HG02870 (cell line): Measurements from ENCODE around the gene PPM1B.
A peak's percentile ranks its signal among the peaks of the same experiment; 100 is the strongest.
"Not testable (repeated sequence)": the region's sequence is repeated elsewhere in the genome, so short reads cannot be mapped to it uniquely, and the experiment has no call there.

Experiments
- ATAC-seq: cut with Tn5 transposase; IDR thresholded peaks from one replicate; pipeline ENCODE4 v1.9.1; 2021; ENCODE audit warnings: mild to moderate bottlenecking, moderate library complexity; ENCODE audit not compliant: unreplicated experiment

Gene PPM1B

DNA sequence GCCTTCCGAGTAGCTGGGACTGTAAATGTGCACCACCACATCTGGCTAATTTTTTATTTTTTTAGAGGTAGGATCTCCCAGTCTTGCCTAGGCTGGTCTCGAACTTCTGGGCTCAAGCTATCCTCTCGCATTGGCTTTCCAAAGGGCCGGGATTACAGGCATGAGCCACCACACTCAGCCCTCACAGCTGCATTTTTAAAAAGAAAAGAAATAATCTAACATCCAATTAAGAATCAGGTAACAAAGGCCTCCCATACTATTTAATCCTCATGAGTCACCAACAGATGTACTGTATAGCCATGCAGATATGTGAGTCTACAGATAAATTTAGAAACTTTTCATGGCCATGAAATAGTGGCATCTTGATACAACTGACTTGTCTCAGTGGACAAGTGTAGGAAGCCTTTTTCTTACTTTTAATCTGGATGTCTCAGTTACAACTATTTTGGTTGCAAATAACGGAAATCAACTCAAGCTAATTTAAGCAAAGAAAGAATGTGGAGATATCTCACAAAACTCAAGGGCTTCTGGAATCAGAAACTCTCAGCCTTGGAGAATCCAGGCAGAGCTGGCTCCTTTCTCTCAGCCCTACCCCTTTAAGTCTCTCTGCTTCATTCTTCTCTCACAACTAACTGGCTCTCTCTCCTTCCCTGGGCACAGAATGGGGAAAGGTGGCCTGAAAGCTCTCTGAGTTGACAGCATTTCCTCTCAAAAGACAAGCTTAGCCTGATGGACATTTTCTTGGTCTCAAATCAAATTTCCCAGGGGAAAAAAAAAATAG lies 12.8 kb upstream of the PPM1B start:
- no peak for ATAC-seq

DNA sequence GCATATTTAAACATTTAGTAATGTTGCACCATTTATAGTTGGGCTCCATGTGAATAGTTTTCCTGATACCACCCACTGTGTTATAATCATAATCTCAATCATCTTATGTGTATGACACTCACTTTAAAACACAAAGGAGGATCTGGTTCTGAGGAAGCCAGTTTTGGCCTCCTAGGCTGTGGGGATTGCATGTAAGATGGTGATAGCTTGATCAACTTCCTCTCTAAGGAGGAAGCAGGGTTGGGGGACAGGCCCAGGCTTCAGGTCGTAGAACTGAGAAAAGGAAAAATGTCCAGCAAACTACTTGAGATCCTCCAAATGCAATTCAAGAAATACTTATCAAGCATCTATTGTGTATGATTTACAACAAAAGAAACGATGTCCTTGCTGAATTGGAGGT lies 4.9 kb upstream of the PPM1B start:
- no peak for ATAC-seq

DNA sequence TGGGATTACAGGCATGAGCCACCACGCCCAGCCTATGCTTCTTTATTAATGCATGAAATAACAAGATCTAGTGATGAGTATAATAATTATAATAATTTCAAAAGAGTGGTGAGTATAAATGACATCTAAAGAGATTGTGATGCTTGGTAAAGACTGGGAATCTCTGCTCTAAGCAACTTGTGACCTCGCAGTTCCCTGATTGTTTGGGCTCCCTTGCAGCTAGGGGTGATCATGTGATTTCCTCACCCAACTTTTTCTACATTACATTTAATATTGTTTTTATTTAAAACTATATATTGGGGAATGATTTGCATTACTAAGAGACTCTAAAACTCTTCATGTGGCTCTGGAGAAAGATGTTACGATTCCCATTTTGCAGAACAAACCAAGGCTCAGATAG lies 4.1 kb upstream of the PPM1B start:
- ATAC-seq = no peak

DNA sequence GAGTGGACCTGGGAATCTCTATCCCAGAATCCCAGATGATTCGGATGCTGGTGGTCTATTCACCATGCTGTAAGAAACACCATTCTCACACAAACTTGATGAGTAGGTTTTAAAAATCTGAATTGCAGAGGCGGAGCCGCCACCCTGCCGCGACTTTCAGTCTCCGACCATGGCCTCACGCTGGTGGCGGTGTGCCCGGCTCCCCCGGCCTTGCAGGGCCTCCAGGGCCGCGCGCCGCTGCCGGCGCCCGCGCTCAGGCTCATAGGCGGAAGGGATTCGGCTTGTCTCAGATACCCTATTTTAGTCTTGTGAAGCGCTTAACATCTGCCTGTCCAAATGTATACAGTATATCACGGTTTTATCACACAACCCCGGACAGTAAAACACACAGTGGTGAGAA lies 2.6 kb upstream of the PPM1B start:
- no peak for ATAC-seq

DNA sequence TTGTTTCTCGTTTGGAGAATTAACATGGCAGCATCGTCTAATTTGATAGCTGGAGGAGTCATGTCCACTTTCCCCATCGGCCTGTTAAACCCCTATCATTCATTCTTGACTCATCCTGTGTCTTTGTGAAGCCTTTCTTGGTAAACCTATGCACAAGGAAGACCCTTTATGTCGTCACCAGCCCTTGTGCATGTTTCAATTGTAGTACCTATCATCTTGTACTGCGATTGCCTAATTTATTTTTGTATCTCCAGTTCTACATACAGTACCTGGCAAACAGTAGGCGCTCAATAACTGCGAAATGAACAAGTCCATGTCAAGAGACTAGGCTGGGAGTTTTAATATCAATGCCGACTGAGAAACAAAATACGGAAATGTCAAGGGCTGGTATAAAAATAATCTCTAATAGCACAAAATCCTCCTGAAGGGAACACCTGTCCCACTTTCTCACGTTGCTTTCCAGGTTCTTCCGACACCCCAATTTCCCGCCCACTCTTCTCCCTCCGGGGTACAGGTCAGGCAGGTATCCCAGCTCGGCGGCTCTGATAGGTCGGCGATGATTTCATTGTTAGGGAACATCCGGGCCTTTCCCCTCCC lies 1.3 kb upstream of the PPM1B start:
- ATAC-seq = no peak

DNA sequence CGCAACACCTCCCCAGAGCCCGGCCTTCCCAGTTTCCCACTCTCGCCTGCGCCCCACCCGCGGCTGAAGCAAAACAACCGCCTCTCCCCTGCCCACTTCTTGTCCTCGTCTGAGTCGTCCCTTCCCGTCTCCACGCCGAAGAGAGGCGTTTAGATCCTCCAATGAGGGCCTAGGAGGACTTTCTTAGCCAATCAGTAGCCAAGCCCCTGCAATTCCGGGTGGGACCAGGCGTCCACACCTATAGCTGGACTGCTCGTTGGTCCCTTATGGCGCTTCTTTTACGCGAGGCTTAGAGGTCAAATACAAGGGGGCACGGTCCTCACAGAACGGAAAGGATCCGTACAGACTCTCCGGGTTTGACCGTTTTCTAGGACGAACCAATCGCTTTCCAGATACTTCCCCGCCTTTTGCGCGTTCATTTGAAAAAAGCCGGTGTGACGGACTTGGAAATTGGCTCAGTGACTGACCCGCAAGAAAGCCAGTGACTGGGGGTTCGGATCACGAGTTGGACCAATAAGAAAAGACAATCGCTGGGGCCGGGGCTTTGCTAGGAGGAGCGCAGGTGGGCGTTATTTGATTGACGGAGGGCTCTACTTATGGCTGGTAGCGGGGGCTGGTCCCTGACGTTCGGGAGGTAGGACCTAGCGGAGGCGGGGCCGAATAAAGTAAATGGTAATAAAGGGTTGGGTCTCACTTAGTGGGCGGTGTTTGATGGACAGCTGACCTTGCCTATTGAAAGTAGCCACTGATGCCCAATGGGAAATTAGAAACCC lies 581 bp upstream of the PPM1B start:
- ATAC-seq = peak; percentile 79

DNA sequence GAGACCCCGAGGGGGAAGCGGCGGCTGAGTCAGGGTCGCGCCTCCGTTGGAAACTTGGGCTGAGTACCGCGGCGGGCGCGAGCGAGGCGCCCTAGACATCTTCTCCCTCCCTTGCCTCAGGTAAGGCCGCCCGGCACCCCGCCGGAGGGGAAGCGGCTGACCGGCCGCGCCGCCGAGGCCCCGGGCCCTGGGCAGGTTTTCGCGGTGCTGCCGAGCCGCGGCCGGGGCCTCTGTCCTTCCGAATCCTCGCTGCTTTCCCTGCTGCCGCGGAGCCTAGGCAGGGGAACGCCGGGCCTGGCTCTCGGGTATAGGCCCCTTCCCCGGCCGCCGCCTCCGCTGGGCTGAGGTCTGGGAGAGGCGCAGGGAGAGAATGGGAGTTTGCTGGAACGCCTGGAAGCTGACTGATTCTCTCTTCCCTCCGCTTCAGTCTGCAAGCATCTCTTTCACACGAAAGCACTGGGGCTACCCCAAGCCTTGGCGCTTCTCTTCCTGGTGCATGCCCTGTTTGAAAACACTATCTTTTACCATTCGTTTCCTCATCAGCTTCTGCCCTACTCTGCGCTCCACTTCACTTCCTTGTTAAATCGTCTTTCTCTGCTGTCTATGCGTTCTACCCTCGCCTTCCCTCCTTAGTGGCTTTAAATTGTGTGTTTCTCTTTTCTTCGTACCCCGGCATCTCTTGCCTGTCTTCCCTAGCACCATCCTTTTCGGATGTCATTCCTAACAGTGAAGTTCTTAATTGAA lies 652 bp downstream of the PPM1B start:
- ATAC-seq = peak; percentile 1

DNA sequence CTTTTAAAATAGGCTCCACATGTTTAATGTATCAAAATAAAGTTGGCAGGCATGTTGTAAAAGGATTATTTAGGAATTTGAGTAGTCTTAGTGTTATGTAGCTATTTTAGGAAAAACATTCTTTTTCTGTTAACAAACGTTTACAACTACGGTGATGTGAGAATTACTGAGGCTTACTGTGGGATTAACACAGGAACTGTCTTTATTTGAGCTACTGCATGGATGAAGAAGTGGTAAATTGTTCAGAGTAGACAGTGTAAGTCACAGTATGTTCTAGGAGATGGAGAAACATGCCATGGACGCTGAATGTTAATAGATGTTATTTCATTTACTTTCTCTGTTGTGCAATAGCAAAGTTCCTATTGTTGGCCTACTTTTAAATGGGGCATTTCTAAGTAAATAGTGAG lies 1.6 kb downstream of the PPM1B start:
- ATAC-seq = no peak

DNA sequence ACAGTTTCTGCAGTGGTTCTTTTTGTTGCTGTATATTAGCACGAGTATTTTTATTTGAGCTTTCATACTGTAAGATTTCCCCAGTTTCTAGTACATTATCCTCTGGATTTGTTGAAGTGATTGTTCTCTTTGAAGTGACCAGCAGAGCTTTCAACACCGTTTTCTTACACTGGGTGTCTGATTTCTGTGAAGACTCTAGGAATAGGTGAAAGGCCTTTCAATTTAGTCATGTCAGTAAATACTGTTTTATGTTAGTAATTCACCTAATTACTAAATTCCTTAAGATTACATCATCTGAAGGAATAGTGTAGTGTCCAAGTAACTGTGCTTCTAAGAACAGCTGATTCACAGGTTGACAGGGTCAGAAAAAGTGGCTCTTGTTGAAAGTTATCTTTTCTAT lies 2.3 kb downstream of the PPM1B start:
- ATAC-seq = no peak

DNA sequence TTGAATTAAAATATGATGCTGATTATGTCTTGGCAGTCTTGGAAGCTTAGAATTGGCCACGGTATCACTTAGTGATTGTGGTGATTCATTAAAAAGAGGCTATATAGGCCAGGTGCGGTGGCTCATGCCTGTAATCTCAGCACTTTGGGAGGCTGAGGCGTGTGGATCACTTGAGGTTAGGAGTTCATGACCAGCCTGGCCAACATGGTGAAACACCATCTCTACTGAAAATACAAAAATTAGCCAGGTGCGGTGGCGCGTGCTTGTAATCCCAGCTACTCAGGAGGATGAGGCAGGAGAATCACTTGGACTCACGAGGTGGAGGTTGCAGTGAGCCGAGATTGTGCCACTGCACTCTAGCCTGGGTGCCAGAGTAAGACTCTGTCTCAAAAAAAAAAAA lies 2.8 kb downstream of the PPM1B start:
- ATAC-seq = not testable (repeated sequence)

DNA sequence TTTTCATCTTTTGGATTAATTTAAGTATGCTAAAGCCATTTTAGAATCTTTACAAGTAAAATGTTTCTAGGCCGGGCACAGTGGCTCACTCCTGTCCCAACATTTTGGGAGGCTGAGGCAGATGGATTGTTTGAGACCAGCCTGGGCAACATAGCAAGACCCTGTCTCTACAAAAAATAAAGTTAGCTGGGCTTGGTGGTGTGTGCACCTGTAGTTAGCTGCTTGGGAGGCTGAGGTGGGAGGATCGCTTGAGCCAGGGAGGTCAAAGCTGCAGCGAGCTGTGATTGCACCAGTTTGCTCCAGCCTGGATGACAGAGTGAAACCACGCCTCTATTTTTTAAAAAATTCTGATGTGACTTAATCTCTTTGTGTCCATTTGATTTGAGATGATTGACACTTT lies 3.9 kb downstream of the PPM1B start:
- no peak for ATAC-seq

DNA sequence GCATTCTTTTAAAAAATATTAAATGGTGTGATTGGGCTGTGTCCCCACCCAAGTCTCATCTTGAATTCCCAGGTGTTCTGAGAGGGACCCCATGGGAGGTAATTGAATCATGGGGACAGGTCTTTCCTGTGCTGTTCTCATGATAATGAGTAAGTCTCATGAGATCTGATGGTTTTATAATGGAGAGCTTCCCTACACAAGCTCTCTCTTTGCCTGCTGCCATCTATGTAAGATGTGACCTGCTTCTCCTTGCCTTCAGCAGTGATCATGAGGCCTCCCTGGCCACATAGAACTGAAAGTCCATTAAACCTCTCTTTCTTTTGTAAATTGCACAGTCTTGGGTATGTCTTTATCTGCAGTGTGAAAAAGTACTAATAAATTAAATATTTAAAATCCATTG lies 10.3 kb downstream of the PPM1B start:
- no peak for ATAC-seq

DNA sequence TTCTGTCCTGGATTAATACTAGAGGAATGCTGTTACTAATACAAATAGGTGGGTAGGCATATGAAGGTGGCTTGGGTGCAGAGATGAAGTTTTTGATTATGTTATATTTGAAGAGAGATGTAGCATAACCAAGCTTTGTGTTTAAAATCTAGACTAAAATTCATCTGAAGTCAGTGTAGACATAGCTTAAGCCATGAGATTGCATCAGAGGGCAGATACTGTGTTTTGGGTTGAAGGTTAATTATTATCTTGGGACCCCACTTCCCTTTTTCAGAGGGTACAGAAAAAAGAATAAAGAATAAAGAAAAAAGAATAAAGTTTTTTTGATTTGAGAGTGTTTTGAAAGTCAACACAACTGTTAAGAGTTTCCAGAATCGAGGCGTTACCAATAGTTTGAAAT lies 13.0 kb downstream of the PPM1B start:
- no peak for ATAC-seq

DNA sequence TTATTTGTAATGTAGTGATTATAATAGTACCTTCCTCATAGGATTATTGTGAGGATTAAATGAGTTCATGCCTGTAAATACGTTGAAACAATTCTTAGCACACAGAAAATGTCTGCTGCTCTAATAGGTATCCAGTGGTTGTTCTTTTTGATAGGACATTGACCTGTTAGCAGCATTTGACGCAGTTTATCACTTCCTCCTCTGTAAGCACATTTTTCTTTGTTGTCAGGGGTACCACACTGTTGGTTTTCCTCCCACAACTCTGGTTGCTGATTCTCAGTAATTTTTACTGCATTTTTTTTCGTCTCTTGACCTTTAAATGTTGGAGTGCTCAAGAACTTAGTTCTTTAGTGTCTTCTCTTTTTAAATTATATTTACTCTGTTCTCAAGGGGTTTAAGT lies 15.4 kb downstream of the PPM1B start:
- ATAC-seq = no peak

DNA sequence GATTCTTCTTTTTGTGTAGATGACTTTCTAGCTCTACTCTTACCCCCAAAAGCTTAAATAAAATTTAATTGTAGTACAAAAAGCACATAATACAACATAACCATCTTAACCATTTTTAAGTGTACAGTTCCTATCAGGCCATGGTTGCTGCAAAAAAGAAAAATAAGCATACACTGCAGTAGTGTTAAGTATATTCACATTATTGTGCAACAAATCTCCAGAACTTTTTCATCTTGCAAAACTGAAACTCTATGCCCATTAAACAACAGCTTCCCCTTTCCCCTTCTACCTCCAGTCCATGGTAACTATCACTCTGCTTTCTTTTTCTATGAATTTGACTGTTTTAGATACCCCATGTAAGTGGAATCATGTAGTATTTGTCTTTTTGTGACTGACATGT lies 18.1 kb downstream of the PPM1B start:
- no peak for ATAC-seq

DNA sequence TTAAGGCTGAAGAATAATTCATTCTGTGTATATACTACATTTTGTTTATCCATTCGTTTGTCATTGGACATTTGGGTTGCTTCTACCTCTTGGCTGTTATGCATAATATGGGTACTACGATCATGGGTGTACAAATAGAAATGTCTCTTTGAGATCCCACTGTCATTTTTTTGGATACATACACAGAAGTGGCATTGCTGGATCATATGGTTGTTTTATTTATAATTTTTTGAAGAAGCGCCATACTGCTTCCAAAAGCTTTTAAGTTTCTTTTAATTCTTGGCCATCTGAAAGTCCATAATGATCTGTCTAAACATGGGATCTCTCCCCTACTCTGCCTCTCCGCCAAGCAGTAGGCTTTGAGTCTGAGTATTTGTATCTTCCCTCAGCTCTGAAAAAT lies 18.6 kb downstream of the PPM1B start:
- no peak for ATAC-seq

DNA sequence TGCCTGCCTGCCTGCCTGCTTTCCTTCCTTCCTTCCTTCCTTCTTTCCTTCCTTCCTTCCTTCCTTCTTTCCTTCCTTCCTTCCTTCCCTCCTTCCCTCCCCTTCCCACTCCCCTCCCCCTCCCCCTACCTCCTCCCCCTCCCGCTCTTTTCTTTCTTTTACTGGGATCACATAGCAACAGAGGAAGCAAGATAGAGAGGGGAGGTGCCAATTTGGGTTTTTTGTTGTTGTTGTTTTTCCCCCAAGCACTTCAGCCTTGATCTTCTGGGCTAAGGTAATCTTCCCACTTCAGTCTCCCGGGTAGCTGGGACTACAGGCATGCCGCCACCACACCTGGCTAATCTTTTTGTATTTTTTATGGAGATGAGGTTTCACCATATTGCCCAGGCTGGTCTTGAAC lies 20.0 kb downstream of the PPM1B start:
- no peak for ATAC-seq

DNA sequence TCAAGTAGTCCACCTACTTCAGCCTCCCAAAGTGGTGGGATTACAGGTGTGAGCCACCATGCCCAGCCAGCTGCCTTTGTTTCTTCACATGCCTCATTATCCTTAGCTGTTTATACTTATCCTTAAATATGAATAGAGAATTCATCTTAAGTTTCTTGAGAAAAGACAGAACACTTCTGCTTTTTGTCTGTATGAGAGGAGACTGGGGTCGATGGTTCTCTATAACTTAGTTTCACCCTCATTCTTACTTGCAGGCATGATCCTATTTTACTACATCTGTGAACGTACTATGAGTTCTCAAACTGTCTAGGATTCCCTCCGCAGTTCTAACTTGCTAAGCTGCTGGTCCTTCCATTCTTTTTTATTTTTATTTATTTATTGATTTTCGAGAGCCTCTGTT lies 20.4 kb downstream of the PPM1B start:
- no peak for ATAC-seq

DNA sequence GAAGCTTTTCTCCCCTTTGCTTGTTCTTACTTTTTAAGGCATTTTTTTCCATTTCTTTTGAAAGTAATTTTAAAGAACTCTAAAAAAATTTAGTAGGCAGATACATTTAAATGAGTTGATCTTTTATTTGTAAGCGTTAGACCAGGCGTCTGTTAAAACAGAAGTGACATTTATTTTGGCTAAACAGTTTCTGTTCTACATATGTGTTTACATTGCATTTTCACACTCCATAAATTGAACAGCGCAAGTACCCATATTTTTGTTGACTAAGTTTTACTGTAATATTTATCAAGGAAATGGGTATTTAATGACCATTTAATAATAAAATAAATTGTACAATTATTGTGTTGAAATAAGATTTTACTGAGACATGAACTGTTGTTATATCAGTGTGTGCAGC lies 21.9 kb downstream of the PPM1B start:
- ATAC-seq = no peak

DNA sequence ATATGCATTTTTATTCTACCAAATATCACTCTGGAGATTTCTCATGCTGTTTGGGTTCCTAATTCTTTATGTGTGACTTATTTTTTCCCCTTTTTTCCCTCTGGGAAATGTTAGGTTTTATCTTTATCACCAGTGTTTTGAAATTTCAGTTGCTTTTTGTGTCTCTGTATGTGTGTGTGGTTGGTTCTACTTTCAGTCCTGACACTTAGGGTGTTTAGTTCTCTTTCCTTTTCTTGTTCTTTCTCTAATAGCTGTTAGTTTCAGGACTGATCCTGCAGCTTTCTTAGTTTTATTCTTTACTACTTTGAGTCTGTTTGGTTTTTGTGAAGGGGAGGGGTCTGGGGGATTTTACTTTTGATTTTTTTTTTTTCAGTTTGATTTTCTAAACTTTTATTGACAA lies 23.1 kb downstream of the PPM1B start:
- ATAC-seq = peak; percentile 92

DNA sequence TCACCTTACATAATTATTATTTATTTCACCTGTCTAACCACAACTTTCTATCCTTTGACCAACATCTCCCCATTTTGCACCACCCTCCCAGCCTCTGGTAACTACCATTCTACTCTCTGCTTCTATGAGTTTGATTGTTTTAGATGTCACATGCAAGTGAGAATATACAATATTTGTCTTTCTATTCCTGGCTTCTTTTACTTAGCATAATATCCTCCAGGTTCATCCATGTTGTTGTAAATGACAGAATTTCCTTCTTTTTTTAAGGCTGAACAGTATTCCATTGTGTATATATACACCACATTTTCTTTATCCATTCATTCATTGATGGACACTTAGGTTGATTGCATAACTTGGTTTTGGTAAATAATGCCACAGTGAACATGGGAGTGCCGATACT lies 24.0 kb downstream of the PPM1B start:
- no peak for ATAC-seq
